Activated naive CD8-positive, alpha-beta T cell treated with anti-CD3 and anti-CD28 coated beads, Interleukin-2, amount 10 ng/mL, durations not matched to agents 7 days and 5 days (primary cell): ENCODE results near the gene MMS22L. TPM values are rescaled to one million over a fixed set of nuclear protein-coding genes. Genes with fewer than 3 reads are reported as not detected.

Experiments
- ATAC-seq: fragments of 150-1000 bp; cut with Tn5 transposase; one replicate; pipeline ENCODE4 v1.10.0; 2021; ENCODE audit warnings: low read depth, moderate library complexity
- POLR2A ChIA-PET: fragments of 350-600 bp; sonication (Branson Sonifier 250); formaldehyde crosslinking; loops from one replicate; lab custom pipeline; 2021; ENCODE audit warnings: antibody characterized with exemption; lab: Charles Lee
- DNase-seq: peaks from one replicate; pipeline ENCODE4 v3.0.0; 2021
- H3K27ac Mint-ChIP-seq: one replicate; pipeline ENCODE4 v1.8.0; 2022; ENCODE audit warnings: mild to moderate bottlenecking, mixed read lengths
- H3K27me3 Mint-ChIP-seq: one replicate; pipeline ENCODE4 v1.8.0; 2022; ENCODE audit warnings: mild to moderate bottlenecking, moderate library complexity, mixed read lengths
- H3K36me3 Mint-ChIP-seq: one replicate; pipeline ENCODE4 v1.8.0; 2021; ENCODE audit warnings: mild to moderate bottlenecking, mixed read lengths
- H3K4me1 Mint-ChIP-seq: one replicate; pipeline ENCODE4 v1.8.0; 2021; ENCODE audit warnings: mixed read lengths
- H3K4me3 Mint-ChIP-seq: one replicate; pipeline ENCODE4 v1.8.0; 2022; ENCODE audit warnings: mild to moderate bottlenecking, moderate library complexity, mixed read lengths
- H3K9me3 Mint-ChIP-seq: one replicate; pipeline ENCODE4 v1.8.0; 2021; ENCODE audit warnings: mixed read lengths
- total RNA-seq, 2 experiments: library from RNA; stranded (reverse); gene quantifications; one replicate each; pipeline ENCODE4 v1.2.3, GENCODE V29; 2021

The MMS22L gene
- total RNA-seq, 2 experiments from 2014 or later: 34.5 to 38.3 TPM

DNA sequence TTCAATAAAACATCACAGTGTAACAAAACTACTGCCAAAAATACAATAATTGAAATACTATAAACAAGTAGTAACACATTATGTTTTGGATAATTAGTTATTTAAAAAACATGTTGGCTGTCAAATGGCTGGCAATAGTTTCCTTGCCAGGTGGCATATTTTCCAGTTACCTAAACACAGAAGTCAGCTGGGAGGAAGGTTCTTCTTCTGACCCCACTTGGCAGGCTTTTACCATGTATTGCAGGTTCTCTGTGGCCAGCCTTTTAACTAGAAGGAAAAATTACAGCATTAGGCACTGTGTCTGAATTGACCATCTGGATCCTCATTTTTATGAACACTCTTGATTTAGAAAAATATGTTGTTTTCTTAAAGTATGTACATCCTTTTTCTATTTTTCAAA lies 131.4 kb downstream of the MMS22L start:
- DNase-seq: no peak
- Mint-ChIP-seq H3K4me3 (no peak overlapping the region), H3K36me3 (peaks cover 35% of the 10 kb centered on the region), H3K4me1 (no peaks in the 10 kb centered on the region), H3K9me3 (peaks cover 12% of the 10 kb centered on the region), H3K27ac (no peak overlapping the region), H3K27me3 (no peaks in the 10 kb centered on the region)
- POLR2A ChIA-PET: no interaction called here
- no peak for ATAC-seq

DNA sequence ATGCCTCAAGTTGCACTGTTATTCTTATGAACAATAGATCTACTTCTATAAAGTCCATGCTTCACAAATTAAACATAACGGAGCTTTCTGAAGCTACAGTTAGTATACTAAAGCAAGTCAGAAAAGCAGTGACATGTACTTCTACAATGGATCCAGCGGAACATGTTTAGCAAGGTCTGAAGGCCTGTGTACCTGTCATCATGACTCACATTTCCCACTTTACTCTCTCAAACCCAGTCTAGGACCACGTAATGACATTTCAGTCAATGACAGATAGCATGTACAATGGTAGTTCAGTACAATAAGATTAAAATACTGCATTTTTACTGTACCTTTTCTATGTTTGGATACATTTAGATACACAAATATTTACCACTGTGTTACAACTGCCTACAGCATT lies 132.1 kb downstream of the MMS22L start:
- ATAC-seq: no peak
- H3K27ac Mint-ChIP-seq: no peak overlapping the region
- peaks cover 6% of the 10 kb centered on the region for H3K9me3 Mint-ChIP-seq

DNA sequence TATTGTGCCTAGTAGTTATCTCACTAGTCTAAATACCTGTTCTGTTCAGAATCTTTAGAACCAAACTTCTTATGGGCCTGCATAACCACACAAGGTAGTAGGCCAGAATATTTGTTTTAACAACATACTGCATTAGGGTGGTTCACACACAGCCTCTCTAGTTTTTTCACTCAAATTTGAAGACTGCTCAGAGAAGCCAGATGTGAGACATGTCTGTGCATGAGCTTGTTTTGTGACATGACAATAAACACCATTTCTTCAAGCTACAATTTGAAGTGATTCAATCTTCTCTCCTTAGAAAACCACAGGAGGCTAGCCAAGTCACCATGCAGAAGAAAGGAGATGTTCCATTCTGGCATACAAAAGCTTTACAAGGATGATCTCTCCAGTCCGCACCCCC lies 135.6 kb downstream of the MMS22L start:
- POLR2A ChIA-PET: no interaction called here
- no peak overlapping the region for H3K27ac Mint-ChIP-seq
- H3K4me3 Mint-ChIP-seq: no peak overlapping the region
- no peaks in the 10 kb centered on the region for H3K27me3 Mint-ChIP-seq
- H3K36me3 Mint-ChIP-seq: peaks cover 37% of the 10 kb centered on the region
- DNase-seq: no peak
- H3K9me3 Mint-ChIP-seq: no peaks in the 10 kb centered on the region
- no peak for ATAC-seq
- H3K4me1 Mint-ChIP-seq: no peaks in the 10 kb centered on the region

More for the DNA sequence above, 132.1 kb downstream of the MMS22L start:
- H3K4me3 Mint-ChIP-seq: no peak overlapping the region
- H3K36me3 Mint-ChIP-seq: peaks cover 30% of the 10 kb centered on the region
- no peak for DNase-seq
- no peaks in the 10 kb centered on the region for H3K27me3 Mint-ChIP-seq
- POLR2A ChIA-PET: no interaction called here
- no peaks in the 10 kb centered on the region for H3K4me1 Mint-ChIP-seq

DNA sequence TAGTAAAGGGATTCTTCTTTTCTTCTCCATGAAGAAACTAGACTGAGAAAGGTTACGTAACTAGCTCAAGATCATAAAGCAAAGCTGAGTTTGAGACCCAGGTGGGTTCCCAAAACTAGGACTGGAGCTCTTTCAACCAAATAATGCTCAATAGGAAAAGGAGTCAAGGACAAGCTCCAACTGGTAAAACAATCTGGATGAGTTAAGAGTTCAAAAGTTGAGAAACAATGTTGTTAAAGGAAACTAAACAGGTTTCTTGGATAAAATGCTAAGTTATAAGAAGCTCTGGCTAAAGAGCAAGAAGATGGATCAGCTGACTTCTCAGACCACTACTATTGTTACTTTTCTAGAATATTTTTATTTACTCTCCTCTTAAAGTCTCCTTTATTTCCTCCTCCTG lies 137.3 kb downstream of the MMS22L start:
- Mint-ChIP-seq H3K36me3 (peaks cover 37% of the 10 kb centered on the region), H3K9me3 (no peaks in the 10 kb centered on the region), H3K27ac (no peak overlapping the region), H3K4me1 (no peaks in the 10 kb centered on the region), H3K27me3 (no peaks in the 10 kb centered on the region), H3K4me3 (no peak overlapping the region)
- no peak for ATAC-seq
- POLR2A ChIA-PET: no interaction called here
- DNase-seq: no peak

DNA sequence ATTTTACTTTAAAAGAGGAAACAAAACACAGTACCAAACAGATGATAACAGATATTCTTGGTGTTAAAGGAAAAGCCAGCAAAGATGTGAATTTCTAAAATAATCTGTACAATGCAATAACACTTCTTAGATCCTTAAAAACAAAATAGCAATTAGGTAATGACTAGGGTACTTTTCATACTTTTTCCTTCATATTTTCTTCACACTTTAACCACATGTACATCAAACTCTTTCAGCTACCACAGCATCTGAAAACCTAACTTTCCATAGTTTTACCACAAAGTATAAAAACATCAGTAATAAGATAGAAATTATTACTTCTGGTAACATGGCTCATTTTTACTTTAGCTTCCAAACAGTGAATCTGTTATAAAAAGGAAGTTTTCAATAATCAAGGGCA lies 141.3 kb downstream of the MMS22L start:
- H3K4me1 Mint-ChIP-seq: no peaks in the 10 kb centered on the region
- POLR2A ChIA-PET: no interaction called here
- ATAC-seq: no peak
- DNase-seq: no peak
- no peak overlapping the region for H3K27ac Mint-ChIP-seq
- H3K4me3 Mint-ChIP-seq: no peak overlapping the region
- no peaks in the 10 kb centered on the region for H3K9me3 Mint-ChIP-seq
- H3K36me3 Mint-ChIP-seq: peaks cover 36% of the 10 kb centered on the region
- H3K27me3 Mint-ChIP-seq: no peaks in the 10 kb centered on the region

DNA sequence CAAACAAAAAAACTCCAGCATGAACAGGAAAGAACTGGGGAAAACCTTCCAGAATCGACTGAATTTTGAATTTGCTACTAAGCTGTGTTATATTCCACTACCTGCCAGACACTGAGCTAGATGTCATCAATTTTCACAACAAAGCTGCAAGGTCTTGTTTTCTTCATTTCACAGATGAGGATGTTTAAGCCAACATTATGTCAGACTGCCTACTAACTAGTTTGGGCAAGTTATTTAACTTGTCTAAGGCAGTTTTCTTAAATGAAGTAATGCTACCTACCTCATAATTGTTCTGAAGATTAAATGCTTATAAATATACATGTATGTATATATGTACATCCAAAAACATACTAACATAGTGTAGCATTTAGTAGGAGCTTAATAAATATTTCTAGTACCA lies 144.4 kb downstream of the MMS22L start:
- peaks cover 19% of the 10 kb centered on the region for H3K36me3 Mint-ChIP-seq
- POLR2A ChIA-PET: no interaction called here
- H3K27me3 Mint-ChIP-seq: no peaks in the 10 kb centered on the region
- DNase-seq (no peak), ATAC-seq (no peak)
- no peaks in the 10 kb centered on the region for H3K4me1 Mint-ChIP-seq
- H3K9me3 Mint-ChIP-seq: no peaks in the 10 kb centered on the region
- H3K4me3 Mint-ChIP-seq: no peak overlapping the region
- H3K27ac Mint-ChIP-seq: no peak overlapping the region

DNA sequence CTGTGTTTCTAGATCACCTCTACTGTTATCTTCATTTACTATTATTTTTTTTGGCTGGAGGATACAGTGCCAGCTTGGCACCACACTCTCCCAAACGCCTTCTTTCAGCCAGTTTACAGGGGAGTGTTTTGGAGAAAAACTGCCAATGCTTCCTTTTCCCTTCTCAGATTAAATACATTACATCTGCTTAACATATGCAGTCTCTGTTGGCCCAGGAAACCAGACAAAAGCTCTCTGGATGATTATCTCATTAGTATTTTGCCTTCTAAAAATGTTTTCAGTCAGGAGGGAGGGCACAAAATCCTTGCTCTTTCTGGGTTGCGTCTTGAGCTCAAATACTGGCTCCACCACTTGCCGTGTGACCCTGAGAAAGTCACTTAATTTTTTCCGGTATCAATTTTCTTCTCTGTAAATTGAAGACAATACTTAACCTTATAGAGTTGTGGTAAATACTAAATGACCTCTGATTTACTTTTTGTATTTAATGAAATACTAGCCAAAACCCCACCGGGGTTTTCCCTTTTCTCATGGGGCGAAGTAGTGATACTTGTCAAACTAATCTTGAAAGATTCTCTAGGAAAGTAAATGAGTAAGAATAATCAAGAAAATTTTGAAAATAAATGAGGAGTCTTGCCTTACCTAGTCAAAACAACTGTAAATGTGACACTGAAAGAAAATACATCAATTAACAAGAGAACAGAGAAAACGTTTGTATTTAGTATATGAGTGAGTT lies 146.2 kb downstream of the MMS22L start:
- no peak for ATAC-seq
- Mint-ChIP-seq H3K9me3 (no peaks in the 10 kb centered on the region), H3K36me3 (peaks cover 14% of the 10 kb centered on the region), H3K27ac (no peak overlapping the region), H3K4me3 (no peak overlapping the region), H3K4me1 (no peaks in the 10 kb centered on the region), H3K27me3 (no peaks in the 10 kb centered on the region)
- no peak for DNase-seq
- POLR2A ChIA-PET: no interaction called here

DNA sequence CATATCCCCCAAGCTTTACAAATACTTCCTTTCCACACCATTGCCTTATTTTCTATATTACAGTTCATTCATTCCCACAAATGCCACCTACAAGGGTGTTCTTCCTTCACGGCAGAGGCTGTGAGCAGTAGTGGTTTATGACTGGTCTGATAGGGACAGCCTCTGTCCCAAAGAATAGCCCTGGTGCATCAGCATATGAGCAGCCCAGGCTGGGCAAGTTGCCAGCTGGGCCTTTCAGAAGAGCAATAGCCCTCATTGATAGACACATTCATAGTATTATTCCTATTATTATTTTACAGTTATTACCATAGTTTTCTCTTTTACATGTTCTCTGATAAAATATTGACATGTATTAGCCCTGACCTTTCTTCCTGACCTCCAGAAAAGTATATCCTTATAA lies 149.9 kb downstream of the MMS22L start:
- H3K27ac Mint-ChIP-seq: no peak overlapping the region
- DNase-seq (no peak), ATAC-seq (no peak)
- no peak overlapping the region for H3K4me3 Mint-ChIP-seq
- POLR2A ChIA-PET: no interaction called here
- no peaks in the 10 kb centered on the region for H3K27me3 Mint-ChIP-seq
- H3K36me3 Mint-ChIP-seq: peaks cover 9% of the 10 kb centered on the region
- no peaks in the 10 kb centered on the region for H3K9me3 Mint-ChIP-seq
- no peaks in the 10 kb centered on the region for H3K4me1 Mint-ChIP-seq

DNA sequence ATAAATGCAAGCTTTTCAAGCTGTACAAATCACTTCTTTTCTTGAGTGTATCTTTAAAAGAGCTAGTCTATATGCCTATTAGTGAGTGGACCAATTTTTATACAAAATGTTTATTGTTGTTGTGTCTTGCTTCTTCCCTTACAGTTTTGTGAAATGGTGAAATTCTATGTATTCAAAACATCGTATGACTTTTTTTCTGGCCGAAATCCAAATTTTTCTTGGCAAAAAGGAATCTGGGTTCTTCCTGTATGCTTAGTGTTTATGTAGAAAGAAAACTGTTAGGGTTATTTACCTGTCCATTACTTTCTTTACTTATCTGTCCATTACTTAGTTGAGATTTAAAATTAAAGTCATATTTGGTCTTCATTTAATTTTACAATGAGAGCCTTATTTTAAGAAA lies 153.9 kb downstream of the MMS22L start:
- Mint-ChIP-seq H3K4me1 (no peaks in the 10 kb centered on the region), H3K9me3 (no peaks in the 10 kb centered on the region), H3K36me3 (no peaks in the 10 kb centered on the region), H3K4me3 (no peak overlapping the region), H3K27me3 (no peaks in the 10 kb centered on the region), H3K27ac (no peak overlapping the region)
- POLR2A ChIA-PET: no interaction called here
- ATAC-seq (no peak), DNase-seq (no peak)

DNA sequence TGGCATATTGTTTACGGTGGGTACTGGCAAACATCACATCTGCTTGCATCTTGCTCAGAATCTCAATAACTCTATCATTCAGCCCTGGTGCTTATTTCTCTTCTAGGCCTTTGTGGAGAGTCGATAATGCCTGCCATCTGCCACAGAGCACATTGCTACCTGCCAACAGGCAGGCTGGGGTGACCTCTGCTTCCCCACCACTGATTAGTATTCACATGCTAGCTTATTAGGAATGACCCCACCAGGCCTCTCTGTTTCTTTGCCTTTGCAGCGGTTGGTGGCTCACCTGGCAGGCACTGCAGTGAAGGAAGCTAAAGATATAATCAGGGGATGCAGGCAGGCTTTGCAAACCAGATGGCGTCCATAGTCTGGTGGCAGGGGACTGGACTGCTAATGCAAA lies 154.5 kb downstream of the MMS22L start:
- no peak overlapping the region for H3K27ac Mint-ChIP-seq
- DNase-seq: no peak
- ATAC-seq: no peak
- H3K4me1 Mint-ChIP-seq: no peaks in the 10 kb centered on the region
- H3K9me3 Mint-ChIP-seq: no peaks in the 10 kb centered on the region
- H3K27me3 Mint-ChIP-seq: no peaks in the 10 kb centered on the region
- no peaks in the 10 kb centered on the region for H3K36me3 Mint-ChIP-seq
- POLR2A ChIA-PET: no interaction called here
- H3K4me3 Mint-ChIP-seq: no peak overlapping the region

DNA sequence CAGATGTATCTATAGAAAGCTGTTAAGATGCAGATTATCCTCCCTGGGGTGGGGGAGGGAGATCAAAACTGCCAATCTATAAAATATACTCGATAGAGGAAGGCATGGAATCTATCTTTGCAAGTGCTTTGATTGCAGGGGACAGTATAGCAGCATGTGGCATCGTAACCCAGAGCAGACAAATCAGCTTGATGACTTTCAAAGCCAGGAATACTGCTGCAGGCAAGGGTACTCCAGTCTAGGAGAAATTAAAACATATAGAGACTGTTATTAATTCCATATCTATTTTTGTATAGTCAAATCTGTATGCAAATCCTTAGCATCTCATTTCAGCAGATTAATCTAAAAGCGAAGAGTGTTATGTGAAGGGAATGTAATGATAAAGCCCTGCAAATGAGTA lies 159.4 kb downstream of the MMS22L start:
- no peaks in the 10 kb centered on the region for H3K9me3 Mint-ChIP-seq
- no peaks in the 10 kb centered on the region for H3K36me3 Mint-ChIP-seq
- H3K27me3 Mint-ChIP-seq: no peaks in the 10 kb centered on the region

DNA sequence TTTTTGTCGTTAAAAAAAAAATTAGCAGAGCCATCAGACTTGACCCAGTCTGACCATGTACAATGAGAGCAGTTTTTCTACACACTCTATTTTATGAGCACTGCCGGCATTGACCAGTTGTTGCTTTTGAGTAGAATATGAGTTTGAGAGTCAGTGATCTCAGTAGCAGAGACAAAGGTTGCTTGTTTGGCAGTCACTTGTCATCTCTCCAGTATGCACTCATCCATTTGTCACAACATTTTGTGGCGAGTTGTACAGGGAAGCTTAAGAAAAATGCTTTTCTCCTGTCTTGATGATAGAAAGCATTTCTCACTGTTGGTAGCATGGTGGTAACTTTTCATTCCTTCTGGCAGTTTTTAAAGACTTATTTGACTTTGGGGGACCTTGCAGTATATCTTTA lies 159.9 kb downstream of the MMS22L start:
- ATAC-seq (no peak), DNase-seq (no peak)
- Mint-ChIP-seq H3K27ac (no peak overlapping the region), H3K36me3 (no peaks in the 10 kb centered on the region), H3K4me3 (no peak overlapping the region), H3K27me3 (no peaks in the 10 kb centered on the region), H3K9me3 (no peaks in the 10 kb centered on the region), H3K4me1 (no peaks in the 10 kb centered on the region)
- POLR2A ChIA-PET: no interaction called here

More for the DNA sequence above, 159.4 kb downstream of the MMS22L start:
- POLR2A ChIA-PET: no interaction called here
- no peak overlapping the region for H3K27ac Mint-ChIP-seq
- ATAC-seq (no peak), DNase-seq (no peak)
- H3K4me3 Mint-ChIP-seq: no peak overlapping the region
- H3K4me1 Mint-ChIP-seq: no peaks in the 10 kb centered on the region

DNA sequence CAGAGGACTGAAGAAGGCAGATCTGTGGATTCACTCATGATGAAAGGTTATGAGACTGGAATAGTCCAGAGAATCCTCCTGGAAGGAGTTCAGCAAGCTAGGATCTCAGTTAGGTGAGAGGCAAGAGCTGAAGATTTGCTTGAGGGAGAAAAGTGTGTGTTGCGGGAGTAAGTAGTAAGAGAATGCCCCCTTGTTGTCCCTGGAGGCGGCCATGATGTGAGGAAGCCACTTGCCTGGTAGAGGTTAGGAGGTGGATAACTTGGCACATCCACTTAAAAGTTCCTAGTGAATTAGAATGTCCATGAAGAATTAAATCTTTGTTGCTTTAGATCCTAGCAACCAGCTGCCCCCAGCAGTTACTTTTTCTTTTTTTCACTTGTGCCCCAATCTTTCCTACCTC lies 162.5 kb downstream of the MMS22L start:
- no peak for ATAC-seq
- POLR2A ChIA-PET: no interaction called here
- no peak overlapping the region for H3K27ac Mint-ChIP-seq

DNA sequence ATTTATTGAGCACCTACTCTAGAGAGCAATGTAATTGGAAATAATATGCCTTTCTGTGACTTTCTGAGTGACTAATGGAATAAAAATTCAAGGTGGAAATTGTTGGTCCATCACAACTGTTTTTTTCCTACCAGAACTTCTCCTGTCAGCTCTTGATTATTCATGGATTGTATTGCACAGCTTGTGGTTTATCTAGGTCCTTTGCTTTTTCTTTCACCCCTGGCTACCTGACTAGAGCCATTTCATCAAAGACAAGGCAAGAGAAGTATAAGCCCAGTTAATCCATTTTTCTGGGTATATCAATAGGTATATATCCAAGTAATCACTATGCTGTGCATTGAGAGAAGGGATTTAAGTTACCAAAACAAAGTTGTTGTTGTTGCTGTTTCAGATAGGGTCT lies 168.4 kb downstream of the MMS22L start:
- Mint-ChIP-seq H3K27me3 (no peaks in the 10 kb centered on the region), H3K4me1 (peaks cover 13% of the 10 kb centered on the region), H3K9me3 (peaks cover 1% of the 10 kb centered on the region), H3K36me3 (peaks cover 4% of the 10 kb centered on the region), H3K4me3 (no peak overlapping the region), H3K27ac (no peak overlapping the region)
- POLR2A ChIA-PET: no interaction called here
- ATAC-seq: no peak
- DNase-seq: no peak

More for the DNA sequence above, 162.5 kb downstream of the MMS22L start:
- no peaks in the 10 kb centered on the region for H3K27me3 Mint-ChIP-seq
- H3K9me3 Mint-ChIP-seq: no peaks in the 10 kb centered on the region
- no peaks in the 10 kb centered on the region for H3K36me3 Mint-ChIP-seq
- H3K4me1 Mint-ChIP-seq: no peaks in the 10 kb centered on the region
- DNase-seq: no peak
- no peak overlapping the region for H3K4me3 Mint-ChIP-seq
